ENCODE measurements around the gene CSDE1.

The CSDE1 gene

GRCh38 chr1:114750780-114751179, 7.0 kb downstream of the CSDE1 start:
- in situ Hi-C loops (cut with HindIII; ENCODE audit: low sequenced_read_pairs): no loop called here

DNA sequence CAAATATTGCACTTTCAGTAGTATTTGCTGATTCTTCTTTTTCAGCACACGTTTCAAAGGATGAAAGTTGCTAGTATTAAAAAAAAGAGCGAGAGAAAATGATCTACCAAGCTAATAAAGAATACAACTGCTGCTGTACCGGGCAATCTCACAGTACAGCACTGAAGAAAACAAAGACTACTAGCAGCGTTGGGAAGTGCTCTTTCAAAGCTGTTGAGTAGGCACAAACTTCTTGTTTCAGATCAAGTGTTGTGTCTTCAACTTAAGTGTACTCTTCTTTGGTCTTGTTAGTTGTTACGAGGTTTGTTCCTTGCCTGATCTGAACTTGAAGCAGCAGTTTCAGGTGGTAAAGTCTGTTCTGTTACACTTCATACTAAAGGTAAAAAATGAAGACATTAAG, 7.9 kb downstream of the CSDE1 start:
- in situ Hi-C loops (cut with HindIII; ENCODE audit: low sequenced_read_pairs): no loop called here

GRCh38 chr1:114746450-114747121, 11.2 kb downstream of the CSDE1 start:
- in situ Hi-C loops (cut with HindIII; ENCODE audit: low sequenced_read_pairs): no loop called here

GRCh38 chr1:114745291-114745690, 12.5 kb downstream of the CSDE1 start:
- in situ Hi-C loops (cut with HindIII; ENCODE audit: low sequenced_read_pairs): no loop called here

GRCh38 chr1:114741963-114742746, 15.6 kb downstream of the CSDE1 start:
- in situ Hi-C loops (cut with HindIII; ENCODE audit: low sequenced_read_pairs): no loop called here

DNA sequence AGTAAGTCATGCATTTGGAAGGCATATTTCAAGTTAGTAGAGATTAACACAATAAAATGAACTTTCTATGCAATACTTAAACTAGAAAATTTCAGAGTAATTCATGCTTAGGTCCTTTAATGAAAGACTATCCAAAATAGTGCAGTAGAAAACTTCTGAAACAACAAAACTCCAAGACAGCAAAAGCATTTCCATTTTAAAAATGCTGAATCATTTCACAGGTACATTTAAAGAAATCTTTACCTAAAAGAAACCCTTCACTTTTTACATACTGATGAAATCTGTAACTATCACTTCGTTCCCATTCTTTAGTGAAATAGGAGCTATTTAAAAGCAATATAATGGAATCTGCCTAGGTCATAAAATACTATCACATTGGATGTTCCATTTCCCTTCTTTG, 17.5 kb downstream of the CSDE1 start:
- in situ Hi-C loops (cut with HindIII; ENCODE audit: low sequenced_read_pairs): no loop called here

DNA sequence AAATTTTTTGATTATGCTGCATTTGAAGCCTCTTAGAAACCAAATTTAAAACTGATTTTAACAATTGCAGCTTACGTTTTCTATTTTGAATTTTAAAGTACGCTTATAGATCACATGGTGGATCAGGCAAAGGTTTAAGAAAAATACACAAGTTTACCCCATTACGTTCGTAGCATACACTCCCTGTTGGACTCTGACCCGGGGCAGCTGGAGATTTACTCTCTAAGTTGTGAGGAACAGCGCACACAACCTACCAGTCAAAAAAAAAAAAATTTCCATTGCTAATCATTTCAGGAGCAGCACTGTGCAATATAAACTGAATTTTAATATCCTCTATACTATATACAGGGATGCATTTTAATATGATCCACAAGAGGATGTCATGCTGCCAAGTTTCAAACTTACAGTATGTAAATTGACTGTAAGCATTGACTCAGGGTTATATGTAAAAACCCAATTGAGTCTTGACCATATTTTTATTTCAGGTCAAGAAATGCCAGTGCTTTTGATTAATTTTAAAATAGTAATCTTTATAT, 20.4 kb downstream of the CSDE1 start:
- in situ Hi-C loops (cut with HindIII; ENCODE audit: low sequenced_read_pairs): no loop called here

DNA sequence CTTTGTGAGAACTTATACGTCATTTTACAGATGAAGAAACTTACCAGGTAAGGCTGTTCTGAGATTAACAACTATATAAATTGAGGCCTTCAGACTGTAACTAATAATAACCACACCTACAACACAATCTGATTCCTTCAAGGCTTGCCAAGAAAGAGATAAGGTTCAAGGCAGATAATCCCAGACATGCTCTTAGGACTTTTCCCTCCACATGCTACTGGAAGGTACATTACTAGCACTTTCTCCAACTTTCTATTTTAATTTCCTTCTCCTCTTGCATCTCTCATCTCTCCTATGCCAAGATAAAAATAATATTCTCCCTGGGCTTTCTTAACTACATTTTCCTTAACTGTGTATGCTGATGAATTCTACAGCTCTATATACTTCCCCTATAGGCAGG, 22.3 kb downstream of the CSDE1 start:
- in situ Hi-C loops (cut with HindIII; ENCODE audit: low sequenced_read_pairs): no loop called here

DNA sequence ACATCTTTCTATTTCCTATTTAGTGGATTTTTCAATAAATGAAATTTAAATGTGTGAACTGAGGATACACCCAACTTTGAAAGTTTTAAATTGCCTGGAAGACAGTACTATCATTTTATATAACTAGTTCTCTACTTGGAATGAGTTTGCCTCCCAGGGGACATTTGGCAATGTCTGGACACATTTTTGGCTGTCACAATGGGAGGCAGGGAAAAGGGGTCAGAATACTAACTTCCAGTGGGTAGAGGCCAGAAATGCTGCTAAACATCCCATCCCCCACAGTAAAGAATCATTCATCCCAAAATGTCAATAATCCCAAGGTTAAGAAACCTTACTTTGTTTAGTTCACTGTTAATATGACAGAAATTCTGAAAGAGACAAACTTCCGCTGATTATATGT, 28.0 kb downstream of the CSDE1 start:
- in situ Hi-C loops (cut with HindIII; ENCODE audit: low sequenced_read_pairs): no loop called here

DNA sequence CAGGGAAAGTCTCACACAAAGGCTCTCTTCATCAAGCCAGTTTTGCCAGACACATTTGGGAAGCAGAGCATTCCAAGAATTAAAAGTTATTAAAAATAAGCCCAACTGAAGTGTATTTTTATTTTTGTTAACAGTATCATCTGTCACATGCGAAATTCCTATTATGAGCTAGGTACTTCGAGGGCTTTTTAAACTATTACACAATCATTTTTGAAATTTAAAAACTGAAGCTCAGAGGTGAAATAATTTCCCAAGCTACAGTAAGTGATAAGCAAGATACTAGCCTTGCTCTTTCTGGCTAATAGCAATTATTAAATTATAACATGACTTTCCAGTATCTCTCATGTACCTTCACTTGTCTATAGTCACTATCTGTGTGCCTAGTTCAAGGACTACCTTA, 29.2 kb downstream of the CSDE1 start:
- in situ Hi-C loops (cut with HindIII; ENCODE audit: low sequenced_read_pairs): no loop called here

DNA sequence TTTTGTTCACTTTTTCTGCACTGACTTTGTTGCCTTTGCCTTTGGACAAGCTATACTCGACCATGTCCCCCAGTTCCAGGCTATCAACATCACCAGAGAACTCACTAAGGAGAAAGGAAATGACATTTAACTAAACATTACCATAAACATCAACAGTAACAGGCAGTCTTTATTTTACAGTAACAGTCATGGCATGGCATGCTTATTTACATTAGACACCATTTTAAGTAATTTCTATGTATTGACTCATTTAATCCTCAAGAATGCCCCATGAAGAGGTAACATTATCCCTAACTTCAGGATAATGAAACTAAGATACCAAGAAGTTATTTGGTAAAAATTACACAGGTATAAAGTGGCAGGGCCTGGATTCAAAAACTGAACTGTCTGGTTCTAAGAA, 32.6 kb downstream of the CSDE1 start:
- in situ Hi-C loops (cut with HindIII; ENCODE audit: low sequenced_read_pairs): no loop called here

GRCh38 chr1:114723915-114724314, 33.9 kb downstream of the CSDE1 start:
- in situ Hi-C loops (cut with HindIII; ENCODE audit: low sequenced_read_pairs): no loop called here

- in situ Hi-C loops (cut with HindIII; ENCODE audit: low sequenced_read_pairs): no loop called here
Measured at GRCh38 chr1:114723457-114723856, 34.3 kb downstream of the CSDE1 start.

DNA sequence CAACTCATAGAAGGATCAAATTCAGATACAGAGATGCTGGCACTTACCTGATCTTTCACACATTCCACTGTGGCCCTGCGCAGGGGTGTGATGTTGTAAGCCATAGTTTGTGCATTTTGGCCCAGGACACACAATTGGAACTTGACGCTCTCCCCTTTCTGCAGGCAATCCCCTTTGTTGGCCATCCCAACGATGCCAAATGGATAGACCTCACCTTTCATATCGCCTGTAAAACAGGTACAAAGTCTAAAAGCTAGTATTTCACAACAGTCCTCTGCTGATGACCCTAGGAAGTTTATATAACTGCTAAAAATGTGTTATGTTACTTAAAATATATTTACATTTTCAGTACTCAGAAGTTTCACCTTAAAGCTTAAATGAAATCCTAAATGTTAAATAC, 37.3 kb downstream of the CSDE1 start:
- in situ Hi-C loops (cut with HindIII; ENCODE audit: low sequenced_read_pairs): no loop called here

DNA sequence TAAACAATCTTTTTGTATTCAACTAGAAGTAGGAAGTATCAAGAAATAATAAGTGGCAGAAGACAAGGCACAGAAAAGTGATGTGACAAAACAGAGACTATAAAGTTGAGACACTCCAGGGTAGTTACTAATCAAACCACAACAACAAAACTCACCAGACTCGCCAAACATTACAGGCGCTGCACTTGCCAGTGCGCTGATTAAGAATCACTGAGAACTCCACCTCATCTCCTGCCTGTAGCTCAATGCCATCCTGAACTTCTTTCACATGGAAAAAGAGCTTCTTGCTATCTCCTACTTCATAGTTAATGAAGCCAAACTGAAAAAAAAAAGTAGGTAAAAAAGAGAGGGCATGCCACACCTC, 38.4 kb downstream of the CSDE1 start:
- in situ Hi-C loops (cut with HindIII; ENCODE audit: low sequenced_read_pairs): no loop called here

- in situ Hi-C loops (cut with HindIII; ENCODE audit: low sequenced_read_pairs): no loop called here
Measured at GRCh38 chr1:114718661-114719423, 38.9 kb downstream of the CSDE1 start.

GRCh38 chr1:114716304-114717170, 41.2 kb downstream of the CSDE1 start, which contains the start of gene NRAS:
Gene NRAS (minus strand): TSS chr1:114716771. CDS start chr1:114716160, 611 bp downstream.
- in situ Hi-C loops (cut with HindIII; ENCODE audit: low sequenced_read_pairs): no loop called here

DNA sequence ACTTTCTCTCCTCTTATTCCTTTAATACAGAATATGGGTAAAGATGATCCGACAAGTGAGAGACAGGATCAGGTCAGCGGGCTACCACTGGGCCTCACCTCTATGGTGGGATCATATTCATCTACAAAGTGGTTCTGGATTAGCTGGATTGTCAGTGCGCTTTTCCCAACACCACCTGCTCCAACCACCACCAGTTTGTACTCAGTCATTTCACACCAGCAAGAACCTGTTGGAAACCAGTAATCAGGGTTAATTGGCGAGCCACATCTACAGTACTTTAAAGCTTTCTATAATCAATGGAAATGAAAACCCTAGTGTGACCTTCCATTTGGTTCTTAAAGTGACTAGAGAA, 41.9 kb downstream of the CSDE1 start:
- in situ Hi-C loops (cut with HindIII; ENCODE audit: low sequenced_read_pairs): no loop called here

GRCh38 chr1:114712977-114713376, 44.8 kb downstream of the CSDE1 start:
- in situ Hi-C loops (cut with HindIII; ENCODE audit: low sequenced_read_pairs): no loop called here

- in situ Hi-C loops (cut with HindIII; ENCODE audit: low sequenced_read_pairs): no loop called here
Measured at GRCh38 chr1:114710360-114710759, 47.4 kb downstream of the CSDE1 start.

DNA sequence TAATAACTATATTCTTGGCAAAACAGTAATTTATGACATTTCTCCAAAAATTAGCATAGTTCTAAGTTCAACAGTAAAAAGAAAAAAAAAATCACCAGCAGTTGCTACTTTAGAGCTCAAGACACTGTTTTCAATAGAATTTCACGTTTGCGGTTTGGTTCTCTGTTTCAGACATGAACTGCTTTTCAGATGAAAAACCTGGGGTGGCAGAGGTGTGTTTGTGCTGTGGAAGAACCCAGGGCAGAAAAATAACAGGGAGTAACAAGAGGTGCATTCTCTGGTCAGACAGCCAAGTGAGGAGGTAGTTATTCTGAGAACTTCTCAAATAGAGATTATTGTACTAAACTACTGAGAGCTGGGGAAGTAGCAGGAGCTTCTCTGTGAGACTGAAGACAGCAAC, 50.2 kb downstream of the CSDE1 start:
- in situ Hi-C loops (cut with HindIII; ENCODE audit: low sequenced_read_pairs): no loop called here
